ENCODE measurements around the gene MTFR1L. TPM values are rescaled to one million over a fixed set of nuclear protein-coding genes. Genes with fewer than 3 reads are reported as not detected.

The MTFR1L gene
- total RNA-seq, 1 experiment from 2014 or later, result 22.0 TPM

DNA sequence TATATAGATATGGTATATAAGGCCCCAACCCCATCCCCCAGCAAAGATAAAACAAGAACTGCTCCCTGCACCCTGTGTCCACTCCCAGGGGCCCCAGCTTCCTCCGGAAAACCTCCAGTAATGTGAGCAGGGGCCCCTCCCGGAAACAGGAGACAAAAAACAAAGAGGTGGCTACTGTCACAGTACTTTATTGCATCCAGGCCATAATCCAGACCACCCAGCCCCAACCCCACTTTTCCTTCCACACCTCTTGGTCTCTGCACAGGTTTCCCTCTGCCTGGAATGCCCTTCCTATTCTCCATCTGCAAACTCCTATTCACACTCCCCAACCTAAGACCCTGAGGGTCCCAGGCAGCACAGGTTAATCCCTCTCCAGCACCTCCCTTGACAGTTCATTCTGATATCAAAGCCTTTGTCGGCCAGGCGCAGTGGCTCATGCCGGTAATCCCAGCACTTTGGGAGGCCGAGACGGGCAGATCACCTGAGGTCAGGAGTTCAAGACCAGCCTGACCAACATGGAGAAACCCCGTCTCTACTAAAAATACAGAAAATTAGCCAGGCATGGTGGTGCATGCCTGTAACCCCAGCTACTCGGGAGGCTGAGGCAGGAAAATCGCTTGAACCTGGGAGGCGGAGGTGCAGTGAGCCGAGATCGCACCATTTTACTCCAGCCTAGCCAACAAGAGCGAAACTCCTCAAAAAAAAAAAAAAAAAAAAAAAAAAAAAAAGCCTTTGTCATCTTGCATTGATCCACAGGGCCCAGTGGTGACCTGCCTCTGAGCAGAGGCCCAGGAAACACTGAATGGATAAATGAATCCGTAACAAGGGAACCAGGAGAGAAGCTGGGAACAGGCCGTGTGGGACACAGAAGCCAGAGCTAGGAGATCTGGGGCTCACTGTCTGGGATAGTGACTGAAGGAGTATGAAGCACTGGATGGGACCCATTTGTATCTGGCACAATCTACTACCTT is 41.8 kb downstream of the MTFR1L start:
- DNase-seq (ENCODE audit: low spot score), result no peak

DNA sequence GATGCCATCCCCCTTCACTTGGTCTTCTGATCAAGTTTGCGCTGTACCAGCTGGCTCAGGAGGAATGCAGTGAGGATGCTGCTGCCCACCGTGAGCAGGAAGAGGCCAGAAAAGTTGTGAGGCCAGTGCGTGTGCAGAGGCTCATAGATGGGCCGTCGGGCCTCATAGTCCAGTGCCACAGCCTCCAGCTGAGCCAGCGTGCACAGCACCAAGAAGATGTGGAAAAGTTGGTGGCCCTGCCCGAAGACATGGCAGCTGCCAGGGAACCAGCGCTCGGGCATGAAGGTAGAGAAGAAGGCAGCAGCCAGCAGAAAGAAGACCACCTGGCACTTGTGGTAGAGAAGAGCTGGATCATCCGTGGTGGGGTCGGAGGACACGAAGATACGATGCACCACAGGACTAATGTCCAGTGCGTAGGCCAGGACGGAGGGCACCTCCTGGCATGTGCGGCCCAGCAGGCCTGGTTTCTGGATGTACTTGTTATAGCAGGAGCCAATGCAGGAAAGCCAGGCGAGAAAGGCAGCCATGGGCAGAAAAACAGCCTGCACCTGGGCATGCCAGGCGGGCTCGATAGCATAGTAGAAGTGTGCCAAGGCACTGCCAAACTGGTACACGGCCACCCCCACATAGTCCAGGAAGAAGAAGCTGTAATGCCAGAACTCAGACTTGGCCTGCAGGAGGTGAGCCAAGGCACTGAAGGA is 43.2 kb downstream of the MTFR1L start:
- no peak for DNase-seq (ENCODE audit: low spot score)

DNA sequence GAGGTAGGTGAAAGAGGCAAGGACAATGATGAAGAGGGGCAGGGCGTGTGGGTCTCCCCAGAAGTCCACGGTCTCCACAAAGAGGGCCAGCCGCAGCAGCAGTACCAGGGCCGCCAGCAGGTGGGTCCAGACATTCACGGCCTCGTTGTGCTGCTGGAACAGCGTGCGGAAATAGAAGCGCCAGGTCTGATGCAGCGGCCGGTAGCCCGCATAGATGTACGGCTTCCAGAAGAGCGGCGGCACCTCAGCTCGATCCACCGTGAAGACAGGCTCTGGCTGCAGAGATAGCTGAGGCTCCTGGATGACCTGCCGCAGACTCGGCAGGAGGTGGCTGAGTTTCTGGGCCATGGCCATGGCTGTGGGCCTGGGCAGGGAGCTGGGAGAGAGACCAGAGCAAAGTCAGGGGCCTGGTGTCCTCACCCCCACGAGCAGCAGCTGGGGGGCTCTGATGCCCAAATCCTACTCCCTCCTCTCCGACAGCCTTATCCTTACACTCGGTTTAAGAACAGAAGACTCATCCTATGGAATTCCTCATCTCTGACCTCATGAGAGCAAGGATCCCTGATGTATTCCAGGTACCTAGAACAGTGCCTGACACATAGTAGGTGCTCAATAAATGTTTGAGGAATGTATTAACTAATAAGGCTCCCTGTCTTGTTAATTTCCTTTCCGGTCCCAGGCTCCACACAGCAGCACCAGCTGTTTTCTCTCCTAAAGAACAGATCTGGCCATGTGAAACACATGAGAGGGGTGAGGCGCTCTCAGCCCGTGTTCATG is 43.9 kb downstream of the MTFR1L start:
- DNase-seq (ENCODE audit: low spot score), result no peak

DNA sequence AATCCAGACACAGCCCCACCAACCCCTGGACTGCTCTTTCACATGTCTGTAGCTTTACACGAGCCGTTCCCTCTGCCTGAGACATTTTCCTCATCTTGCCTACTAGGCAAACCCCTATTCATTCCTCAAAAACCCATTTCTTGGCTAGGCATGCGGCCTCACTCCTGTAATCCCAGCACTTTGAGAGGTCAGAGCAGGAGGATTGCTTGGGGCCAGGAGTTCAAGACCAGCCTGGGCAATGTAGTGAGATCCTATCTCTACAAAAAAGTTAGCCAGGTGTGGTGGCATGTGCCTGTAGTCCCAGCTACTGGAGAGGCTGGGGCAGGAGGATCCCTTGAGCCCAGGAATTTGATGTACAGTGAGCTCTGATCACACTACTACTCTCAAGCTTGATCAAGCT is 44.7 kb downstream of the MTFR1L start:
- DNase-seq (ENCODE audit: low spot score), result no peak

- no peak for DNase-seq (ENCODE audit: low spot score)
These were observed 46.5 kb downstream of the MTFR1L start for GRCh38 chr1:25866288-25866687.

GRCh38 chr1:25867210-25867991 is 47.6 kb downstream of the MTFR1L start:
- DNase-seq (ENCODE audit: low spot score), result peak; percentile 82

GRCh38 chr1:25869909-25870606 is 50.3 kb downstream of the MTFR1L start:
- DNase-seq (ENCODE audit: low spot score), result no peak

- DNase-seq (ENCODE audit: low spot score), result no peak
These were observed 50.9 kb downstream of the MTFR1L start for GRCh38 chr1:25870614-25871013.

DNA sequence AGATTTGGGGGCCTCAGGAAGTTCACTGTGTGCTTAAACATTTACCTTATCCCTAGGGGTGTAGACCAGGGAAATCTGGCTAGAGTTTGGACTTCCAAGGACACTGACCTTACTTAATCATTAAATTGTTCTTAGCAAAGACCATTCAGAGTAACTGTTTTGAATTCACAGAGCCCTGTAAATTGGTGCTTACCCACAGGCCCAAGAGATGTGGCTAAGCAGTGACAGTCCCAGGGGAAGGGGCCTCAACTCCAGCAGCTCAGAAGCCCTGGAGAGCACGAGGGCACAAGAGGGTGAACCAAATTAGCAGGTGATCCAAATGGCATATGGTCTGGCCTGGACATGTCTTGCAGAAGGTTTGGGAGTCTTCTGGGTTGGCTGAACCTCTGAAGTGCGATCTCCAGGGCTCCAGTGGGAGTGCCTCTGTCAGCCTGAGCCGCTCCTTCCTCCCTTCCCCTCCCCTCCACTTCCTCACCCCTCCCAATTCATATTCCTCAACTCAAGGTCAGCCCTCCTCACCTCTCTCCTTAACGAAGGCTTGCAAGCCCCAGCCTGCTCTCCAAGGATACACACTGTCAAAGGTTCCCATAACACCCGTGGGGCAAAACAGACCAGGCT is 51.4 kb downstream of the MTFR1L start:
- DNase-seq (ENCODE audit: low spot score), result no peak

GRCh38 chr1:25871704-25872494 is 52.1 kb downstream of the MTFR1L start:
- DNase-seq (ENCODE audit: low spot score), result no peak

DNA sequence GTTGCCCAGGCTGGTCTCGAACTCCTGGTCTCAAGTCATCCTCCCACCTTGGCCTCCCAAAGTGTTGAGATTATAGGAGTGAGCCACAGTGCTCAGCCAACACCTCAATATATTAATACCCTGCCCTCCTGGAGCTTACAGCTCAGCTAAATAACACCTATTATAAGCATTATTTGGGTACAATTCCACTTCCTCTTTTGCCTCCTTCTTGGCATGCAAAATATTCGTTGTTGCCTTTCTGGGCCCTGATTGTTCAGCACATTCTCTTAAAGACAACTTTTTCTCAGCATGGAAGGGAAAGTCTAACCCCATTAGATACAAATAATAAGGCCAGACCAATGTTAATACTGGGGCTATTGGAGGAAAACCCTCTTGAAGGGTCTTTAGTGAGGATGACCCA is 53.0 kb downstream of the MTFR1L start:
- no peak for DNase-seq (ENCODE audit: low spot score)

- DNase-seq (ENCODE audit: low spot score), result peak; percentile 38
These were observed 53.4 kb downstream of the MTFR1L start for GRCh38 chr1:25873120-25873519.

GRCh38 chr1:25874209-25874608 is 54.5 kb downstream of the MTFR1L start:
- no peak for DNase-seq (ENCODE audit: low spot score)

DNA sequence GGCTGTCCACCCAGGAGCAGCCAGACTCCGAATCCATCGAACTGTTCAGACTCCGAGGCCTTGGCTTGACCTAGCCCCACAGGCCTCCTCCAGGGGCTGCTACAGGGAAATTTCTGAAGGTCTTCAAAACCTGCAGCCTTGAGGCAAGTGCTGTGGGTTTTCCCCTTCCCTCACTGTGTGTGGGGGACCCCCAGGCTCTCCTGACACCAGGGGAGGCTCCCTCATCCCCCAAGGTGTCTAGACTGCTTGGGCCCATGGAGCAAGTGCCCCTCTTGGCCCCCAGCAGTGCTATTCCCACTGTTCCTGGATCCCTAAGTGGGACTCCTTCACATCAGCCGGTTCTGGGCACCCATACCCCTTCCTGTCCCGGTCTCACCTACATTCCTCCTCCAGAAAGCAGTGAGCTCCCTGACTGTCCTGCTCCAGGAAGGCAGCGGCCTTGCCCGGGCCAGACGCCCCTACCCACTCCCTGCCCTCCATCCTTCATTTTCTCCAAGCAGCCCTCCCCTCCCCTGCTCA is 54.9 kb downstream of the MTFR1L start:
- no peak for DNase-seq (ENCODE audit: low spot score)

GRCh38 chr1:25875154-25875855 is 55.6 kb downstream of the MTFR1L start, which contains the start of gene PAQR7:
Gene PAQR7 (minus strand): TSS chr1:25875708. CDS start chr1:25863839, 11,869 bp downstream.
- peak; percentile 71 for DNase-seq (ENCODE audit: low spot score)

GRCh38 chr1:25875856-25876692 is 56.3 kb downstream of the MTFR1L start:
- DNase-seq (ENCODE audit: low spot score), result peak; percentile 31

DNA sequence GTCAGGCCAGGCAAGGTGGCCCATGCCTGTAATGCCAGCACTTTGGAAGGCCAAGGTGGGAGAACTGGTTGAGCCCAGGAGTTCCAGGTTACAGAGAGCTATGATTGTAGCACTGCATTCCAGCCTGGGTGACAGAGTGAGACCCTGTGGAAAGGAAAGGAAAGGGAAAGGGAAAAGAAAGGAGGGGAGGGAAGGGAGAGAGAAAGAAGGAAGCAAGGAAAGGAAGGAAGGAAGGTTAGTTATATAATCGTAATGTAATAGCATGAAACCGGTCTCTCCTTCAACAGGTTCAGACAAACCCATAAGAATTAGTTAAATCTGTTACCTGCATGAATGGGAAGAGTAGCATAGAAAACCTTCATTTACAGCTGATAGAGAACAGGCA is 56.9 kb downstream of the MTFR1L start:
- no peak for DNase-seq (ENCODE audit: low spot score)
